ENCODE results near the gene LPIN2. TPM values are rescaled to one million over a fixed set of nuclear protein-coding genes. Genes with fewer than 3 reads are reported as not detected.
A peak's percentile ranks its signal among the peaks of the same experiment; 100 is the strongest.

LPIN2 gene
- total RNA-seq, 2 donors from 2014 or later, result 23.6 to 59.0 TPM

DNA sequence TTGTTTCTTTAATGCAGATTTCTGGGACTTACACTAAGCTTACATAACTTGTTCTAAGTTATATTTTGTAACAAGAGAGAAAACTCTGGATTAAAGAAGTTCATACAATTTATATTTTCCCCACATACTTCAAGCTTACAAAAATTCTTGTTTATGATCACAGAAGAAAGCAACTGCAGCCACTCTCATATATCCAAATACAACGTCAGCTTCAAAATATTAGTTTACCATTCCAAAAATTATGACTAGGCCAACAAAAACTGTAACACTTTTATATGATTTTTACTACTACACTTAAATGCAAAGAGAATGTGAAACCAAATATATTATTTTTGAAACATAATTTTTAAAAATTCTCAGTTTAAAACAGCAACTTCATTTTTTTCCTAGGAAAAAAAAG lies 30.9 kb downstream of the LPIN2 start:
- no peak for DNase-seq
- no peaks in the 10 kb centered on the region for H3K9me3 ChIP-seq
- intact Hi-C loops (cut with DNase I), result loop anchor here (10.0 kb wide), 1 partner anchor 47 kb away; no protein-coding TSS in a partner anchor
- H3K9ac ChIP-seq (ENCODE audit: low read depth in 2 of 2, low read length in 2 of 2), result no peak overlapping the region
- H3K27me3 ChIP-seq, result no peaks in the 10 kb centered on the region
- no peak overlapping the region for H3K4me3 ChIP-seq
- TF ChIP-seq, protein P1, sequence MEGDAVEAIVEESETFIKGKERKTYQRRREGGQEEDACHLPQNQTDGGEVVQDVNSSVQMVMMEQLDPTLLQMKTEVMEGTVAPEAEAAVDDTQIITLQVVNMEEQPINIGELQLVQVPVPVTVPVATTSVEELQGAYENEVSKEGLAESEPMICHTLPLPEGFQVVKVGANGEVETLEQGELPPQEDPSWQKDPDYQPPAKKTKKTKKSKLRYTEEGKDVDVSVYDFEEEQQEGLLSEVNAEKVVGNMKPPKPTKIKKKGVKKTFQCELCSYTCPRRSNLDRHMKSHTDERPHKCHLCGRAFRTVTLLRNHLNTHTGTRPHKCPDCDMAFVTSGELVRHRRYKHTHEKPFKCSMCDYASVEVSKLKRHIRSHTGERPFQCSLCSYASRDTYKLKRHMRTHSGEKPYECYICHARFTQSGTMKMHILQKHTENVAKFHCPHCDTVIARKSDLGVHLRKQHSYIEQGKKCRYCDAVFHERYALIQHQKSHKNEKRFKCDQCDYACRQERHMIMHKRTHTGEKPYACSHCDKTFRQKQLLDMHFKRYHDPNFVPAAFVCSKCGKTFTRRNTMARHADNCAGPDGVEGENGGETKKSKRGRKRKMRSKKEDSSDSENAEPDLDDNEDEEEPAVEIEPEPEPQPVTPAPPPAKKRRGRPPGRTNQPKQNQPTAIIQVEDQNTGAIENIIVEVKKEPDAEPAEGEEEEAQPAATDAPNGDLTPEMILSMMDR (IDR thresholded peaks at IDR 0.05), result no peak
- H3K4me1 ChIP-seq, result peaks cover 13% of the 10 kb centered on the region
- peak overlapping the region; percentile 82 for H3K27ac ChIP-seq
- H3K36me3 ChIP-seq, result no peaks in the 10 kb centered on the region

DNA sequence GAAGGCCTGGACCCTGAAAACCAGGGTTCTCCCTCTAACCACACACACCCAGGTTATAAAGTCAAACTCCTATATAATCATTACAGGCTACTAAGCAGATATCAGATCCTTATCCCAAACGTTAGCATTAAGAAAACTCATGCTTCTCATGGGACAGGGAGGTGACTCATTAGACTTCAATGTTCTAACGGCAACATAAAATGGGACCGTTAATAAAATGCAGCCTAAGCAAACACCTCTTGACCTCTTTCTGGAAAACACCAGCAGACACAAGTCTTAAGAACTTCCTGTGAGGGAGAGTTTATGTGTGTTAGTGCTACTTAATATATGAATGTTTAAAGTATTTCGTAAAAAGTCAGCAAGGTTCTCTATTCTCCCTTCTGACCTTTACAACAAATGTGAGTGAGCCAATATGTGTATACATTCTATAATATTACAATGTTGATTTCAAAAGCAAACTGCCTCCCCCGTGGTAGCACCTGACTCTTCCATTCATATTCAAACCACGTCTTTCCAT lies 31.7 kb downstream of the LPIN2 start:
- Histone ChIP-seq H3K9ac (ENCODE audit: low read depth in 2 of 2, low read length in 2 of 2) (peak overlapping the region in 1 of 2 donors; percentile 35), H3K27me3 (no peaks in the 10 kb centered on the region), H3K4me3 (no peak overlapping the region), H3K27ac (peak overlapping the region; percentile 82), H3K4me1 (peaks cover 13% of the 10 kb centered on the region), H3K36me3 (no peaks in the 10 kb centered on the region), H3K9me3 (no peaks in the 10 kb centered on the region)
- DNase-seq, result no peak
- TF ChIP-seq, protein P1 (IDR thresholded peaks at IDR 0.05), result no peak
- intact Hi-C loops (cut with DNase I), result loop anchor here (10.0 kb wide), 1 partner anchor 46 kb away; no protein-coding TSS in a partner anchor

GRCh38 chr18:2979871-2980790 lies 32.8 kb downstream of the LPIN2 start:
- TF ChIP-seq, protein P1 (IDR thresholded peaks at IDR 0.05), result no peak
- peaks cover 8% of the 10 kb centered on the region for H3K4me1 ChIP-seq
- no peak for DNase-seq
- H3K9ac ChIP-seq (ENCODE audit: low read depth in 2 of 2, low read length in 2 of 2), result peak overlapping the region in 1 of 2 donors; percentile 39
- intact Hi-C loops (cut with DNase I), result loop anchor here (10.0 kb wide), 1 partner anchor 45 kb away; no protein-coding TSS in a partner anchor
- H3K36me3 ChIP-seq, result no peaks in the 10 kb centered on the region
- peak overlapping the region; percentile 82 for H3K27ac ChIP-seq
- peak overlapping the region; percentile 2 for H3K4me3 ChIP-seq
- no peaks in the 10 kb centered on the region for H3K9me3 ChIP-seq
- H3K27me3 ChIP-seq, result no peaks in the 10 kb centered on the region

- intact Hi-C loops (cut with DNase I), result no loop called here
- peak overlapping the region; percentile 82 for H3K27ac ChIP-seq
- DNase-seq, result no peak
- H3K27me3 ChIP-seq, result no peaks in the 10 kb centered on the region
- H3K4me1 ChIP-seq, result peaks cover 8% of the 10 kb centered on the region
- H3K4me3 ChIP-seq, result no peak overlapping the region
- TF ChIP-seq, protein P1 (IDR thresholded peaks at IDR 0.05), result no peak
- H3K9ac ChIP-seq (ENCODE audit: low read depth in 2 of 2, low read length in 2 of 2), result no peak overlapping the region
- no peaks in the 10 kb centered on the region for H3K9me3 ChIP-seq
- H3K36me3 ChIP-seq, result no peaks in the 10 kb centered on the region
These were observed 33.8 kb downstream of the LPIN2 start for GRCh38 chr18:2979129-2979528.

- DNase-seq, result no peak
- Histone ChIP-seq H3K4me3 (no peak overlapping the region), H3K36me3 (no peaks in the 10 kb centered on the region), H3K9ac (ENCODE audit: low read depth in 2 of 2, low read length in 2 of 2) (no peak overlapping the region), H3K27ac (peak overlapping the region; percentile 44), H3K4me1 (peaks cover 8% of the 10 kb centered on the region), H3K9me3 (no peaks in the 10 kb centered on the region), H3K27me3 (no peaks in the 10 kb centered on the region)
- TF ChIP-seq, protein P1 (IDR thresholded peaks at IDR 0.05), result no peak
- intact Hi-C loops (cut with DNase I), result no loop called here
These were observed 34.3 kb downstream of the LPIN2 start for GRCh38 chr18:2978661-2979106.
